Left cardiac atrium (tissue), 4 donors: ENCODE results near the gene PSG3. TPM values are rescaled to one million over a fixed set of nuclear protein-coding genes. Genes with fewer than 3 reads are reported as not detected.
"Not testable (repeated sequence)": the region's sequence is repeated elsewhere in the genome, so short reads cannot be mapped to it uniquely, and the experiment has no call there.

Experiments used
- ATAC-seq, 2 donors: fragments of 200-7000 bp; cut with Tn5 transposase; one replicate each; pipeline ENCODE4 v1.9.1; 2020; ENCODE audit warnings: mild to moderate bottlenecking in 2 of 2, moderate library complexity in 2 of 2
- DNase-seq: peaks from one replicate; pipeline ENCODE4 v3.0.0-alpha.2; 2020
- intact Hi-C, 2 donors: fragments of 100-400 bp; cut with DNase I; formaldehyde crosslinking; loops; one replicate each; pipeline versions ENCODE4 v1.14.1 to v1.15.1; 2022 to 2023
- total RNA-seq, 2 donors: library from RNA; stranded (reverse); fragmentation: NEBNext Ultra II Directional; extraction: Animal tissue kit (Norgen Biotek cat#: 25700); gene quantifications; one replicate each; pipeline ENCODE4 v1.2.1, GENCODE V29; 2021
- donor health status: DM: no; HTN: yes; CAD: no.
- donor health status: DM: no; HTN: yes; CAD: no; lungs with severe emphysema.
- donor health status: DM: yes; HTN: yes; CAD: no.
- donor health status: Dilated cardiomyopathy.

The PSG3 gene
- total RNA-seq, 2 donors from 2014 or later = not detected

DNA sequence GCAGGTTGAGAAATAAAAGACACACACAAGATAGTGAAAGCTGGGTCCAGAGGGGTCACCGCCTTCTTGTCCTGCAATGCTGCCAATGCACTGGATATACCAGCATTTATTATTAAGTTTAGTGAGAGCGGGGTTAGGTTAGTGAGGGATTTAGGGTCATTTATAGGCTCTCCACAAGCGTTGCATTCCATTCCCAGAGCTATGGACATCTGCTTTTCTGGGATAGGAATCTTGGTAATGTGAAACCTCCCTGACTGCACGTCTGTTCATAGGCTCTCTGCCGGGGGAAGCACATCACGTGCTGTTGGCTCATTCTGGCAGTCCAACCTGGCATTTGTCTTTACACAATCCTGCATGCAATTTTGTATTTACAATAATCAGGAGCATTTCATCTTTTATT is 27.5 kb downstream of the PSG3 start:
- intact Hi-C loops, ATAC-seq, DNase-seq: not testable (repeated sequence)

DNA sequence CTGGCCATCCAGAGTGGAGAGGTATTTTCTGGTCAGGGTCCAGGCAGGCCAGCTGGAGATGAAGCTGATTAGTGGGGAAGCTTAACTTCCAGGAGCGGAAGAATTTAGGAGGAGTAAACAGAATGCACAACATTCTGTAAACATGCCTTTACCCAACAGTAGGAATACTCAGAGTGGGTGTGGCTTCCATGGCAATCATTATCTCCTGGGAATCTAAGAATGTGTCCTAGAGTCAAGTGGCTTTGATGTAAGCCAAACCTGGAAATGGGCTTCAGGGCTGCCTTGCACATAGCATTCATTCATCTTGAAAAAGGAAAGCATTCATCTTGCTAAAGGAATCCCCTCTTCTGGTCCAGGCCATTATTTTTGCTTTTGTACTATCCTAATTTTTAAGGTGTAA is 29.3 kb downstream of the PSG3 start:
- intact Hi-C loops, ATAC-seq, DNase-seq: not testable (repeated sequence)

DNA sequence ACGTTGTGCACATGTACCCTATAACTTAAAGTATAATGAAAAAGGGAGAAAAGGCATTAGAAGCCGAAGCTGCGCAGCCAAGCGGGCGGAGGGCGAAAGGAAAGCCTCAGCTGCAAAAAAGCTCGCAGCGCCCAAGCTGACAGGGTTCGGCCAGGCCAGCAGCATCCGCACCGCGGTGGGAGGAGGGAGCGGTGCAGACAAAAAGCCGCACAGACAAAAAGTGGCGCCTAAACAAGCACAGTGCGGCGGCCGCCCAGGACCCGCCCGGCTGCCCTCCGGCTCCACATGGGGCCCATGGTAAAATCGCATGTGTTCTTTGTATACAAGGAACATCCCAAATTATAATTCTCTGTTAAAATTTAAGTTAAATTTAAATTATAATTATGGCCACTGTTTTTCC is 42.4 kb downstream of the PSG3 start:
- intact Hi-C loops = no loop called here
- ATAC-seq (no peak), DNase-seq (no peak)

DNA sequence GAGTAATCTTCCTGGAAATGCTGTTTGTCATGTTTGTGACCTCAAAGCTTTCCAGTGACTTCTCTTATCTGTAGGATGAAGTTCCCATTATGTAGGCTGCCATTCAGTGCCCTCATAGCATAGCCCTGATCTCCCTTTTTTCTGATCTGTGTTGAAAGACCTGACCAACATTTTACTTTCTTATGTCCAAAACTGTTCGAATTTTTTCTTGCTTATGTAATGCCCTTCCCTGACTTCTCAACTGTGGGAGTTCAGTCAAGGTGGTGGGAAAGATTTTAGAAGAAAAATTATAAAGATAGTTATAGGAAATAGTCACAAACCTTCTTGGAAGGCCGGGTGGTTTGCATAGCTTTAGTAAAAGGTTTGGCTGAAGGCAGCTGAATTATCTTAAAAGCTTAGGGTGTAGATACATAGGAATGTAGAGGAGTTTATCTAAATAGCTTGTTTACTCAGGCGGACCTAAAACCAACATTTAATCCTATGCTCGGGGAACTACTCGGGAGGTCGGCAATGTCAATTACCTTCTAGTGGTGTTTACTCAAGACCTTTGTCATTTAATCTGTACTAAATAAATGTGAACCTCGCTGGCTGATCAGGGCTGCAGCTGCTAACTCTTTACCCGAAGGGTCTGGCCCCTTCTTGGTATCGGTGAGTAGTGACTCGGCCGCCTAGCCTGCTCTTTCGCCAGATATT is 44.3 kb downstream of the PSG3 start:
- DNase-seq (no peak), ATAC-seq (no peak)
- intact Hi-C loops = no loop called here

DNA sequence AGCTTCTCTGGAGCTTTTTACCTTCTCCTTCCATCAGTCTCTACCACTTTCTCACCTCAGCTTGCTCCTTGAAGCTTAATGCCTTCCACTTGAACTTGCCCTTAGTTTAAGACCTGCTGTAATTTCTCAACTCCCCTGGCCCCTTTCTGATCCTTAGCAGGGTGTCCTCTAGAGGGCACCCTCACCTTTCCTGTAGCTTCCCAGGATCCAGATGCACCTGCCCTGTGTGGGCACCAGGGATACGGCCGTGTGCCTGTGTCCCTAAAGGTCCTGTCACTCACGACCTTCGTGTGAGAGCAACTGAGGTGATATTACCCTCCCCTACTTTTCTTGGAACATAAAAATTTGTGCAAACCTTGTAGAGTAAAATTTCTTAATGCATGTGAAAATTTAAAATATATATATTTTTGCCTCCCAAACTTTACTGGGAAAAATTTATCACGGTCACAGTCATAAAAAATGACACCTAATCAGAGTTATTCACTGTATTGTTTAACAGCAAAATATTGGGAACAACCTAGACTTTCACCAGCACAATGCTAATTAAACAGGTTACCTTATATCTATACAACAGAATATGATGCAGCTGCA is 46.4 kb downstream of the PSG3 start:
- intact Hi-C loops = no loop called here
- no peak for ATAC-seq
- DNase-seq = no peak

DNA sequence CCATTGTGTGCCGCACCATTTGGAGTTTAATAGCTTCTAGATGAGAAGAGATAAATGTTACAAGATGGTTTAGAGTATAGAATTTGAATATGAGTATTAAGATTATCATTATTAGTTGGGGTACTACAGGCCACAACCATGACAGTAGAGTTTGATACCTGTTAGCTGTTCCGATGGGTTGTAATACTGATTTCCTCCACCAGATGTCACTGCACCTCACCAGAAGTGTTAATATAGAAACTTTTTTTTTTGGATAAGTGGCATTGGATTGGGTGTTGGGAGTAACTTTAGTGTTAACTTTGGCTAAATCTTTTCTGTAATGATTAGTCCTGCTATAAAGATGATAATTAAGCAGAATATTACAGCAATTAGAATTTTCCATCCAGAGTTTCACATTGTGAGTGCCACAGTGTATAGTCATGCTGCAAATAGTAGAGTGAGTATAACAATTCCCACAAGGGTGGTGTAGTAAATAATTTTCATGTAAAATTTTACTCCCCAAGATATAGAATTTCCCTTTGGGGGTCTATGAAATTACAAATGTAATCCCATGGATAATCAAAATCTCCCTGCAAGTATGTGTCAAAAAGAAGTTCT is 56.3 kb downstream of the PSG3 start:
- ATAC-seq (no peak), DNase-seq (no peak)
- intact Hi-C loops = no loop called here

DNA sequence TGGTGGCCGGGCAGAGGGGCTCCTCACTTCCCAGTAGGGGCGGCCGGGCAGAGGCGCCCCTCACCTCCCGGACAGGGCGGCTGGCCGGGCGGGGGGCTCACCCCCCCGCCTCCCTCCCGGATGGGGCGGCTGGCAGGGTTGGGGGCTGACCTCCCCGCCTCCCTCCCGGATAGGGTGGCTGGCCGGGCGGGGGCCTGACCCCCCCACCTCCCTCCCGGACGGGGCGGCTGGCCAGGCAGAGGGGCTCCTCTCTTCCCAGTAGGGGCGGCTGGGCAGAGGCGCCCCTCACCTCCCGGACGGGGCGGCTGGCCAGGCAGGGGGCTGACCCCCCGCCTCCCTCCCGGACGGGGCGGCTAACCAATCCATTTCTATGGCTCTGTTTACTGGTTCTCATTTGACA is 64.0 kb downstream of the PSG3 start:
- DNase-seq, ATAC-seq, intact Hi-C loops: not testable (repeated sequence)

DNA sequence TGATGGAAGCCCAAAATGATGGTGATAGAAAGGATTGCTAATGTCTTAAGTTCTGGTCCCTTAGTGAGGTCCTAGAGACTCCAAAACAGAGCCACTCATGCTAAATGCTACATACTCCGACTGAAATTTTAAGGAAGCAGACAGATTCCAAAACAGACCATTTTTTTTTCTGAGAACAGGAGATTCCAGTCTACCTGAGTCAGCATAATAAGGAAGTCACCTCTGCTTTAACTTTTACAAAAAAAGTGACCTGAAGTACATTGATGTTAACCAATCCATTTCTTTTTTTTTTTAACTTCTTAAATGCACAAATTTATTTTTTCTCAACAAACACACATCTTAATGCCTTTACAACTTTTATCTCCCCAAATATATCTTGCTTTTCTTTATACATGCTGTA is 65.7 kb downstream of the PSG3 start:
- intact Hi-C loops, ATAC-seq, DNase-seq: not testable (repeated sequence)

Other genes starting within 250 kb of the PSG3 start
- gene CEACAM1, start 212.0 kb downstream of the PSG3 start, total RNA-seq = 1 to 10 TPM; 1.7 to 2.4 TPM
- not detected for gene CEACAM8, start 145.6 kb downstream of the PSG3 start, total RNA-seq
- not detected for gene PSG8, start 25.2 kb upstream of the PSG3 start, total RNA-seq
- gene PSG1, start 139.2 kb upstream of the PSG3 start, total RNA-seq = not detected
- not detected for gene PSG6, start 177.4 kb upstream of the PSG3 start, total RNA-seq
- gene PSG7, start 196.7 kb upstream of the PSG3 start, total RNA-seq = not detected